Measurements from ENCODE around the gene NKX1-2.

Gene NKX1-2

DNA sequence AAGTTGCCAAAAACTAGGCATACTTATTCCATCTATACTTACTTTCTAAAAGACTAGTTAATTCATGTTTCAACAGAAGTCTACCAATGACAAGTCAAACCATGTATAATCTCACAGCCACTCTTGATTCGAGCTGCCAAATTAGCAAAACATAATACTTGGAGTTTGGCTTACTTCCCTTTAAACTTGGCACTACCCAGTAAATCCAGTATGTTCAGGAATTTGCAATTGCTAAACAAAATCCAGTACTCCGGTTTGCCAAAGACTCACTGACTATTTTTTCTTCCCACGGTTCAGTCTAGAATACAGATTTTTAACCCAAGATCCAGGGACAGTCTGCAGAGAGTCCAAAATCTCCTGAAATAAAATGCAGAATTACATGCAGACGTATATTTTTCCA lies 35.8 kb downstream of the NKX1-2 start:
- DNase-seq: no peak

DNA sequence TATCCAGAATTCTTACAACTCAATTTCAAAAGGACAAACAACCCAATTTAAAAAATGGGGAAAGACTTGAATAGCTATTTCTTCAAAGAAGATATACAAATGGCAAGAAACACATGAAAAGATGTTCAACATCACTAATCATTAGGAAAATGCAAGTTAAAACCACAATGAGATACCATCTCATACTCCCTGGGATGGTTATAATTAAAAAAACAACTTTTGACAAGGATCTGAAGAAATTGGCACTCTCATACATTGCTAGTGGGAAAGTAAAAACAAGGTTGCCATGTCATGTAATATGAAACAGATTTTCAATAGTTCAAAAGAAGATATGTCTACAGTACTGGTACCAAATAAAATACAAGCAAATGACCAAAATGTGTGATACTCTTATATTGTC lies 40.1 kb downstream of the NKX1-2 start:
- DNase-seq: no peak

DNA sequence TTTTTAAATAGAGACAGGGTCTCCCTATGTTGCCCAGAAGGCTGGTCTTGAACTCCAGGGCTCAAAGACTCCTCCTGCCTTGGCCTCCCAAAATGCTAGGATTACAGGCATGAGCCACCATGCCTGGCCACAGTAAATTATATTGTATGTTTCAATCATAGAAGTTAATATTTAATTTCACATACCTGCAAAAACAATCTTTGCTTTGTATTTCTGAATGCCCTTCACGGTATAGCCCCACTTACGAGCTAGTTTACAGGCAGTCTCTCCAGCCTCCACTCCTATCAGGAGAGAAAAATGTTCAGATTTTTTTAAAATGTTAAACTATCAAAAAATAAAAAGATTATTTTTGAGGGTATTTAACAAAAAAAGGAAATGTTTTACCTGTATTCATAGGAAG lies 41.5 kb downstream of the NKX1-2 start:
- no peak for DNase-seq

DNA sequence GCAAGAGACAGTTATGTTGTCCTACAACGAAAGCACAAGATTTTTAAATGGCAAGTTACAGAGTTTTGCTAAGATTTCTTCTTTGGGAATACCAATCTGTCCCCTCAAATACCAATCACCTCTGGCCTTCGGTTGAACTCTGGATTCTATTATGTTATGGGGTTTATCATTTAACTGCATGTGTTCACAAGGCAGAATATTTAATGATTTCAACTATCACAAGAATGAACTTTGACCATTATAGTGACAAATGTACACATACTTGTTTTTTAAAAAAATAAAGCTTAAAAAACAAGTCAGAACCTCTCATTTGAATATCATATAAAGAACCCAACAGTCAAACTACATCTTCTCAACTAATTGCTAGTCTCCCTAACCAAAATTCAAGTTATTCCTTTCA lies 42.4 kb downstream of the NKX1-2 start:
- no peak for DNase-seq

DNA sequence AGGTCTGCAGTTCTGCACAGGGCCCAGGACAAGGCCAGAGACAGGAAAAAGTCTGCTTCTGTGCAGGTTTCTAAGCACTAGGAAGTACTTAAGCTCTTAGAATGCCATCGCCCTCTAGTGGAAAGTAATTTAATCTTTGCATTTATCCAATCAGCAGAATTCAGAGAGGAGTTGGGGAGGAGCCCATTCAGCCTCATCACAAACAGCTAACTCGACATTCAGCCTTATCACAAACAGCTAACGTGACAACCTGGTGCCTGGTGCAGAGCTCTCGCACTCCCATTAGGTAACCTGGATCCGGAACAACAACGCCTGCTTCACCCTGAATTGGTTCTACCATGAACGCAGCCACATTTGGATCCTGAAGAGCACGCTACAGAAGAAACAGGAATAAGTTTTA lies 46.3 kb downstream of the NKX1-2 start:
- peak; percentile 21 to 79 for DNase-seq

DNA sequence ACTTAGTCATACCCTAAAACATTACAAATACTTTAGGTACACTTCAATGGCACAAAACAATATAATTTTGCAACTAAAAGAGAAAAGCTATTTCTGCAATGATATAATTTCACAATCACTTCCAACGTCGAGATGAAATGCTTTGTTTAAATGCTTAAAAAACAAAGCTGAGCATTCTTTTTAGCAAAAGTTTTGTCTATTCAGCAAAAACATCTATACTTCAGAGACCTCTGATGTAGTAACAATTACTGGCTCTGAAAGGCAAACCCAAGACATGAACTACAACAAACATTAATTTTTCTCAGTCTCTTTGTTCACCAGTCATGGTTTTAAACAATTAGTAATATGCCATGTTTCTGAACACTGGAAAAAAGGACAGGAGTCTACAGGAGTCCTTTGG lies 47.6 kb downstream of the NKX1-2 start:
- no peak for DNase-seq

DNA sequence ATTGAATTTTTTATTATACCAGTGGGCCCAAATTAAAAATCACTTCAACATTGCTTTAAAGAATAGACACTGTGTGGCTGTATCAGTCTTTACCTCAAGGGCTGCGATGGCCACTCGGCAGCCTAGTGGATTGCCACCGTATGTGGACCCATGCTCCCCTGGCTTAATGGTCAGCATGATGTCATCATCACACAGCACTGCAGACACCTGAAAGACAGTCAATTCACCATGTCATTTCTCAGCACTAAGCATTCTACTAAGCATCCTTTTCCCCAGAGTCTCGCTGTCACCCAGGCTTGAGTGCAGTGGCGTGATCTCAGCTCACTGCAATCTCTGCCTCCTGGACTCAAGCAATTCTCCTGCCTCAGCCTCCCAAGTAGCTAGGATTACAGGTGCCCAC lies 48.2 kb downstream of the NKX1-2 start:
- no peak for DNase-seq

All from CD4-positive, alpha-beta T cell treated with Interferon alpha-2 for 1 hour (primary cell).